Frontal cortex (tissue), 4 donors: Measurements from ENCODE around the gene C17orf75. TPM values are rescaled to one million over a fixed set of nuclear protein-coding genes. Genes with fewer than 3 reads are reported as not detected.

ENCODE experiments used
- DNase-seq, 2 donors: peaks; one replicate each; pipeline ENCODE4 v3.0.0; 2012; ENCODE audit warnings: low spot score in 2 of 2
- FAIRE-seq: peaks from 2 replicates; lab custom pipeline; 2012; peaks lifted over from hg19 to GRCh38; lab: Jason Lieb, UNC
- total RNA-seq: library from RNA; depleted of rRNA; stranded (reverse); fragments of >200 nt; gene quantifications from one replicate; pipeline ENCODE4 v1.2.3, GENCODE V29; 2014
- donor health status: control.
- donor health status: control.
- donor health status: control.

Gene C17orf75
- total RNA-seq, 1 donor from 2014 or later = 47.3 TPM

GRCh38 chr17:32314636-32315035 is 27.3 kb downstream of the C17orf75 start:
- no peak for FAIRE-seq
- DNase-seq = no peak

GRCh38 chr17:32311028-32311536 is 30.9 kb downstream of the C17orf75 start:
- DNase-seq = no peak
- FAIRE-seq = no peak

GRCh38 chr17:32307658-32308057 is 34.3 kb downstream of the C17orf75 start:
- DNase-seq = no peak
- FAIRE-seq = no peak

- FAIRE-seq (no peak), DNase-seq (no peak)
Observed at GRCh38 chr17:32305049-32305448, 36.9 kb downstream of the C17orf75 start.

- DNase-seq (no peak), FAIRE-seq (no peak)
Observed at GRCh38 chr17:32303781-32304288, 38.1 kb downstream of the C17orf75 start.

- DNase-seq (no peak), FAIRE-seq (no peak)
Observed at GRCh38 chr17:32302860-32303649, 38.9 kb downstream of the C17orf75 start.

- DNase-seq = no peak
- no peak for FAIRE-seq
Observed at GRCh38 chr17:32302037-32302436, 39.9 kb downstream of the C17orf75 start.

GRCh38 chr17:32299580-32300164 is 42.3 kb downstream of the C17orf75 start:
- FAIRE-seq (no peak), DNase-seq (no peak)

GRCh38 chr17:32298721-32299579 is 43.0 kb downstream of the C17orf75 start:
- FAIRE-seq = no peak
- DNase-seq = no peak

- FAIRE-seq = no peak
- DNase-seq = no peak
Observed at GRCh38 chr17:32298298-32298697, 43.7 kb downstream of the C17orf75 start.

GRCh38 chr17:32297860-32298259 is 44.1 kb downstream of the C17orf75 start:
- no peak for FAIRE-seq
- no peak for DNase-seq

GRCh38 chr17:32297424-32297823 is 44.5 kb downstream of the C17orf75 start:
- DNase-seq (no peak), FAIRE-seq (no peak)

- FAIRE-seq (no peak), DNase-seq (no peak)
Observed at GRCh38 chr17:32292094-32292493, 49.9 kb downstream of the C17orf75 start.

- DNase-seq (no peak), FAIRE-seq (no peak)
Observed at GRCh38 chr17:32289471-32290070, 52.4 kb downstream of the C17orf75 start.

- FAIRE-seq = no peak
- no peak for DNase-seq
Observed at GRCh38 chr17:32288615-32289014, 53.4 kb downstream of the C17orf75 start.

GRCh38 chr17:32287804-32288511 is 54.0 kb downstream of the C17orf75 start:
- DNase-seq (no peak), FAIRE-seq (no peak)

GRCh38 chr17:32286518-32286900 is 55.5 kb downstream of the C17orf75 start:
- DNase-seq (no peak), FAIRE-seq (no peak)

GRCh38 chr17:32285746-32286517 is 56.0 kb downstream of the C17orf75 start:
- peak; percentile 48 to 63 for DNase-seq
- FAIRE-seq = no peak

GRCh38 chr17:32285306-32285705 is 56.7 kb downstream of the C17orf75 start:
- no peak for DNase-seq
- FAIRE-seq = no peak
